ENCODE data around the gene BLCAP. TPM values are rescaled to one million over a fixed set of nuclear protein-coding genes. Genes with fewer than 3 reads are reported as not detected.

BLCAP gene
- total and polyA plus RNA-seq, 4 donors = 12.6 to 72.0 (median 49.2) TPM

DNA sequence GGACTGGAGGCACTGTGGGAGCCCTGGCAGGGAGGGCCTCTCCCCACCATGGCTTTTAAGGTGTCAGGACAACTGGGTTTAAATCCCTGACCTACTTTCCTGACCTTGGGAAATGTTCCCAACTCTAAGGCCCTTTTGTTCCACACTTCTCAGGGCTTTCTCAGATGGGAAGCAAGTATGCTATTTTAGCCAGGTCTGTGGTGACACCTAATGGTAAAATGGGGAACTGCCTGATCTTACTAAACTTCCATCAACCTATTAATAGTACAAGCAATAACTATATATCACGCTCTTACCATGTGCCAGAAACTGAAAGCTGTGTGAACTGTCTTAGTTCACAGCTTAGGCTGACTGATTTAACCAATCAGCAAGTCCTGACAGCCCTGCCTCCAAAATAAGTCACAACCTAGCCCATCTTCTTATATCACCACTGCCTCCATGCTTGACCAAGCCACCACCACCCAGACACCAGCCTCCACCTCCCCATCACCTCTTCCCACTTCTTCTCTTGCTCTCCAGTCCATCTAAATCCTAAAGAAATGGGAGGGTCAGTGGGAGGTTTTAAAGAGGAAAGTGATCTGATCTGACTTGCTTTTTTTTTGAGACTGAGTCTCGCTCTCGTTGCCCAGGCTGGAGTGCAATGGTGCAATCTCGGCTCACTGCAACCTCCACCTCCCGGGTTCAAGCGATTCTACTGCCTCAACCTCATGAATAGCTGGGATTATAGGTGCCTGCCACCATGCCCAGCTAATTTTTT, 6.9 kb upstream of the BLCAP start:
- 59% methylated on average over 6 of the region's 6 CpGs for WGBS

DNA sequence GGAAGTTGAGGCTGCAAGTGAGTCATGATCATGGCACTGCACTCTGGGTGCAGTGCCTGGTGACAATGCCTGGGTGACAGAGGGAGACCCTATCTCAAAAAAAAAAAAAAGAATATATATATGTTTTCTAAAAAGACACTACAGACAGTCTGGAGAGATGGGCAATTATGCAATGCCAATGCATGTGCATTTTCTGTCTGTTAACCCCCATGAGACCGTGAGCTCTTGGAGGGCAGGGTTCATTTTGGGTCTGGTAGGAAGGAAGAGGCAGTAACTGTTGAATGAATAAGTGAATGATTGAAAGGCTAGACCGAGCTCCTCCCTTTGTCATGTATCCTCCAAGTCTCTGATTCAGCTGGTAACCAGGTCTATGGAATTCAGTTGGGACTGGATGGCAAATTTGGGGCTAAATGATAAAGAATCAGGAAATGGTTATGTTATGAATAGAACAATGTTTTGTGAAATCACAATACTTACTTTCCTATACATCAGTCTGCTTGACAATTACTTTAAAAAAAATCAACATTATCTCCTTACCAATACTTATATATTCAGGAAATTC, 5.6 kb upstream of the BLCAP start:
- DNase-seq (ENCODE audit: low spot score) = no peak
- no peaks in the 10 kb centered on the region for H3K27me3 ChIP-seq (ENCODE audit: control insufficient read depth in 4 of 4, insufficient read depth in 4 of 4, low read length in 3 of 4)
- no peaks in the 10 kb centered on the region for H3K9me3 ChIP-seq (ENCODE audit: control insufficient read depth in 4 of 4, low read length in 3 of 4)
- no peak overlapping the region for H3K9ac ChIP-seq (ENCODE audit: low read depth in 1 of 2, low read length in 2 of 2)
- no peak overlapping the region for H3K4me3 ChIP-seq (ENCODE audit: low read depth in 1 of 3, low read length in 3 of 3)
- no peaks in the 10 kb centered on the region for H3K36me3 ChIP-seq (ENCODE audit: control insufficient read depth in 4 of 4, insufficient read depth in 3 of 4, low read depth in 1 of 4, low read length in 3 of 4)
- H3K27ac ChIP-seq (ENCODE audit: low read depth in 1 of 2, low read length in 2 of 2) = no peak overlapping the region
- H3K4me1 ChIP-seq (ENCODE audit: control insufficient read depth in 4 of 4, insufficient read depth in 4 of 4, low read length in 3 of 4) = peaks cover 0 to 8% (median 4%) of the 10 kb centered on the region in 4 donors
- 86% methylated on average over 2 of the region's 2 CpGs for WGBS
- TF ChIP-seq FOXA1 (IDR thresholded peaks at IDR 0.05) (no peak), REST (IDR thresholded peaks at IDR 0.05) (no peak), FOXA2 (IDR thresholded peaks at IDR 0.05) (no peak), YY1 (IDR thresholded peaks at IDR 0.05) (no peak), NR2F2 (IDR thresholded peaks at IDR 0.05) (no peak), MAX (IDR thresholded peaks at IDR 0.05) (no peak), SP1 (IDR thresholded peaks at IDR 0.05) (no peak), HNF4A (conservative IDR thresholded peaks at IDR 0.05) (no peak), HNF4G (IDR thresholded peaks at IDR 0.05) (no peak)
- TF ChIP-seq, protein P1, sequence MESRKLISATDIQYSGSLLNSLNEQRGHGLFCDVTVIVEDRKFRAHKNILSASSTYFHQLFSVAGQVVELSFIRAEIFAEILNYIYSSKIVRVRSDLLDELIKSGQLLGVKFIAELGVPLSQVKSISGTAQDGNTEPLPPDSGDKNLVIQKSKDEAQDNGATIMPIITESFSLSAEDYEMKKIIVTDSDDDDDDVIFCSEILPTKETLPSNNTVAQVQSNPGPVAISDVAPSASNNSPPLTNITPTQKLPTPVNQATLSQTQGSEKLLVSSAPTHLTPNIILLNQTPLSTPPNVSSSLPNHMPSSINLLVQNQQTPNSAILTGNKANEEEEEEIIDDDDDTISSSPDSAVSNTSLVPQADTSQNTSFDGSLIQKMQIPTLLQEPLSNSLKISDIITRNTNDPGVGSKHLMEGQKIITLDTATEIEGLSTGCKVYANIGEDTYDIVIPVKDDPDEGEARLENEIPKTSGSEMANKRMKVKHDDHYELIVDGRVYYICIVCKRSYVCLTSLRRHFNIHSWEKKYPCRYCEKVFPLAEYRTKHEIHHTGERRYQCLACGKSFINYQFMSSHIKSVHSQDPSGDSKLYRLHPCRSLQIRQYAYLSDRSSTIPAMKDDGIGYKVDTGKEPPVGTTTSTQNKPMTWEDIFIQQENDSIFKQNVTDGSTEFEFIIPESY (IDR thresholded peaks at IDR 0.05) = no peak

More for the DNA sequence above, 6.9 kb upstream of the BLCAP start:
- Histone ChIP-seq H3K27ac (ENCODE audit: low read depth in 1 of 2, low read length in 2 of 2) (no peak overlapping the region), H3K9ac (ENCODE audit: low read depth in 1 of 2, low read length in 2 of 2) (no peak overlapping the region), H3K4me1 (ENCODE audit: control insufficient read depth in 4 of 4, insufficient read depth in 4 of 4, low read length in 3 of 4) (no peaks in the 10 kb centered on the region), H3K9me3 (ENCODE audit: control insufficient read depth in 4 of 4, low read length in 3 of 4) (no peaks in the 10 kb centered on the region), H3K27me3 (ENCODE audit: control insufficient read depth in 4 of 4, insufficient read depth in 4 of 4, low read length in 3 of 4) (no peaks in the 10 kb centered on the region), H3K4me3 (ENCODE audit: low read depth in 1 of 3, low read length in 3 of 3) (no peak overlapping the region), H3K36me3 (ENCODE audit: control insufficient read depth in 4 of 4, insufficient read depth in 3 of 4, low read depth in 1 of 4, low read length in 3 of 4) (no peaks in the 10 kb centered on the region)
- peak; percentile 52 for DNase-seq (ENCODE audit: low spot score)
- TF ChIP-seq HNF4G (IDR thresholded peaks at IDR 0.05) (no peak), RAD21 (IDR thresholded peaks at IDR 0.05) (peak; percentile 98), YY1 (IDR thresholded peaks at IDR 0.05) (no peak), CTCF (IDR thresholded peaks at IDR 0.05; ENCODE audit: low read depth, low read length, missing input control) (peak; percentile 97), MAX (IDR thresholded peaks at IDR 0.05) (no peak), EGR1 (IDR thresholded peaks at IDR 0.05; ENCODE audit: low read depth in 2 of 2) (no peak), HNF4A (conservative IDR thresholded peaks at IDR 0.05) (no peak), NR2F2 (IDR thresholded peaks at IDR 0.05) (peak; percentile 48), JUND (IDR thresholded peaks at IDR 0.05) (no peak), SP1 (IDR thresholded peaks at IDR 0.05) (no peak), TAF1 (conservative IDR thresholded peaks at IDR 0.05) (no peak), FOXA2 (IDR thresholded peaks at IDR 0.05) (no peak), FOXA1 (IDR thresholded peaks at IDR 0.05) (no peak), GABPA (IDR thresholded peaks at IDR 0.05 in 1 of 2, conservative IDR thresholded peaks at IDR 0.05 in 1 of 2) (no peak), RXRA (IDR thresholded peaks at IDR 0.05) (peak; percentile 4 to 30)
- TF ChIP-seq, protein P2, sequence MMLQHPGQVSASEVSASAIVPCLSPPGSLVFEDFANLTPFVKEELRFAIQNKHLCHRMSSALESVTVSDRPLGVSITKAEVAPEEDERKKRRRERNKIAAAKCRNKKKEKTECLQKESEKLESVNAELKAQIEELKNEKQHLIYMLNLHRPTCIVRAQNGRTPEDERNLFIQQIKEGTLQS (IDR thresholded peaks at IDR 0.05) = no peak
- TF ChIP-seq, protein P1 (IDR thresholded peaks at IDR 0.05) = no peak

All from liver (tissue), 9 donors.